SK-N-MC (cell line): ENCODE data around the gene KYNU.

ENCODE experiments used
- EZH2 ChIP-seq: fragments of 200-600 bp; sonication (generic); IDR thresholded peaks from one replicate; pipeline ENCODE4 v1.6.1; 2017; ENCODE audit warnings: antibody characterized with exemption
- POLR2AphosphoS5 ChIP-seq: IDR thresholded peaks from 2 replicates; pipeline ENCODE4 v1.6.1; 2012; ENCODE audit warnings: mild to moderate bottlenecking, low read depth, low read length, borderline replicate concordance

DNA sequence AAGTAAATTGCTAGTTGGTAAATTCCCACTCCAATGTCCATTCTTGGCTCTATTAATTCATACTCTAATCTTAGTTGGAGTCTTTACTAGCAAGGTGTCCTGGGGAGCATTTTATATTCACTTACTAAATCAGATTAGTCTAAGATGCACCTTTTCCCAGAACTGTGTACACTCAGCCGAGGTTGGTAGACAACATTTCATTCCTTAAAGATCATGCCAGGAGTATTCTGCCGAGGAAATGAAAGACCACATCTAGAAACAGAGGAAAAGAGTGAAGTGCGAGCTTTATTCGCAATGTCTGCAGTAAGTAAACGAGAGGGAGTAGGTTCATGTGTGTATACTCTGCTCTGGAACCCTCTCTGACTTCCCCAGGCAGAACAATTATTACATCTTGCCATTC lies 14.6 kb upstream of the KYNU start:
- no peak for TF ChIP-seq POLR2AphosphoS5
- no peak for TF ChIP-seq EZH2
